GM12865 (cell line): ENCODE data around the gene APBA2.

Experiments
- DNase-seq: peaks from one replicate; pipeline ENCODE4 v3.0.0; 2010; ENCODE audit warnings: low read depth
- H3K4me3 ChIP-seq: 2 replicates; pipeline ENCODE4 v1.5.1; 2011; ENCODE audit warnings: mild to moderate bottlenecking, low read depth, low read length, control low read depth
- CTCF ChIP-seq: IDR thresholded peaks from 2 replicates; pipeline ENCODE4 v1.5.1; 2011; ENCODE audit warnings: low read length, control low read depth, low read depth, inconsistent platforms; ENCODE audit not compliant: insufficient read depth; ENCODE audit errors: missing control alignments

APBA2 gene

DNA sequence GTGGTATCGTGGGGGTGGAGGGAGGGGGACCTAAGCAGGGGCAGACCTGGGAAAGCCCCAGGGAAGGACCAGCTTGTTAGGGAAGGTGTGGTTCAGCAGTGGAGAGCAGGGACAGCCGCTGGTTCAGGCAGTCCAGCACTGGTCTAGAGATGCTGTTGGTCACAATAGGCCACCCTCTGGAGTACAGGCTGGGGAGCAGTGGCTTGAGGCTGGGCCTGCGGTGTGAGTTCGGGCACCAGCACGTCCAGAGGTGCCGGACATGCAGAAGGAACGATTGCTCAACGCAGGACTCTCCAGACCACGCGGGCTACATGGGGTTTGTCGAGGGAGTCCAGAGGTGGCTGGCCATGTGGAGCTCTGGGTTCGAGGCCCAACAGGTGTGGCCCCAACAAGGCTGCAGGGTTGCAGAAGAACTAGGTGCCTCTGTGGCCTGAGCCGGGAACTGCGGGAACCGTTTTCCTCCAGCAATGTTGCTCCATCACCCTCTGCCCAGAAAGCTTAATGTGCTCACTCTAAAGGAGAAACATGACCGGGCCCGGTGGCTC lies 143.9 kb downstream of the APBA2 start:
- DNase-seq = no peak
- no peak overlapping the region for H3K4me3 ChIP-seq
- no peak for TF ChIP-seq CTCF

DNA sequence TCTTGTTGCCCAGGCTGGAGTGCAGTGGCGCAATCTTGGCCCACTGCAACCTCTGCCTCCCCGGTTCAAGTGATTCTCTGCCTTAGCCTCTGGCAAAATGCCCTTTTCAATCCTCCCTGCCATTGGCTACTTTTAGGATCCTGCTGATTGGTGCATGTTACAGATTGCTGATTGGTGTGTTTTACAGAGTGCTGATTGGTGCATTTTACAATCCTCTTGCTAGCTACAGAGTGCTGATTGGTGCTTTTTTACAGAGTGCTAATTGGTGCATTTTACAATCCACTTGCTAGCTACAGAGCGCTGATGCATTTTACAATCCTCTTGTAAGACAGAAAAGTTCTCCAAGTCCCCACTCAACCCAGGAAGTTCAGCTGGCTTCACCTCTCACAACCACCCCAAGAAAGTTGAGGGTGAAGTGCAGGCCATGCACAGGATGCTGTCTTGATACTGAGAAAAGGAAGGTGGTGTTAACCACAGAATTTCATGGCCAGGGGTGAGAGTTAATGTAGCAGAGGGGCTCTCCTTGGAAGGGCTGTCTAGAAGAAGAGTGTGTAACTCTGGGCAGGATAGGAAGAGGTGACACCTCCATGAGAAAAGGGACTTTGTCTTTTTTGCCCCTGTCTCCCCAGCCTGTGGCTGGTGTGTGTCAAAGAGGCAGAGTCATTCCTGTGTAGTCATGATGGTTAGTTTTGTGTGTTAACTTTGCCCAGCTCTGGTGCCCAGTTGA lies 145.9 kb downstream of the APBA2 start:
- DNase-seq = no peak
- H3K4me3 ChIP-seq = no peak overlapping the region
- no peak for TF ChIP-seq CTCF

DNA sequence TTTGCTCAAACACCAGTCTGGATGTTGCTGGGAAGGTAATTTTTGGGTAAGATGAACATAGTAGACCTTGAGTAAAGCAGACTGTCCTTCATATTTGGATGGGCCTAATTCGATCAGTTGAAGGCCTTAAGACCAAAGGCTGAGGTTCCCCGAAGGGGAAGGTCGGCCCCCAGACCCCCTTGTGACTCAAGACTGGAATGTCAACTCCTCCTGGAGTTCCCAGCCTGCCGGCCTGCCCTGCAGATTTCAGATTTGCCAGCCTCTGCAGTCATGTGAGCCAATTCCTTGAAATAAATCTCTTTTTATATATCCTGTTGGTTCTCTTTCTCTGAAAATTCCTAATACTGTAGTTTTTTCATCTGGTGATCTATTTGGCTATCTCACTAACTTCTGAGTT lies 146.5 kb downstream of the APBA2 start:
- TF ChIP-seq CTCF = no peak
- no peak for DNase-seq
- no peak overlapping the region for H3K4me3 ChIP-seq

GRCh38 chr15:29032751-29033150 lies 147.0 kb downstream of the APBA2 start:
- no peak overlapping the region for H3K4me3 ChIP-seq
- no peak for TF ChIP-seq CTCF
- no peak for DNase-seq

- H3K4me3 ChIP-seq = no peak overlapping the region
- no peak for DNase-seq
- TF ChIP-seq CTCF = no peak
Measured at GRCh38 chr15:29034151-29034550, 148.4 kb downstream of the APBA2 start.

- no peak for DNase-seq
- no peak for TF ChIP-seq CTCF
- no peak overlapping the region for H3K4me3 ChIP-seq
Measured at GRCh38 chr15:29034593-29035335, 149.0 kb downstream of the APBA2 start.
